MM.1S (cell line): ENCODE results near the gene KCNIP3.

Experiments used
- DNase-seq: peaks from one replicate; pipeline ENCODE4 v3.0.0-alpha.2; 2015
- H2AFZ ChIP-seq: fragments of 300-600 bp; sonication (generic); 2 replicates; pipeline ENCODE4 v1.6.0; 2016; ENCODE audit warnings: antibody characterized with exemption, low read length
- H3F3A ChIP-seq: fragments of 300-600 bp; sonication (generic); 2 replicates; pipeline ENCODE4 v1.6.1; 2016; ENCODE audit warnings: mild to moderate bottlenecking, antibody characterized with exemption, low read length, moderate library complexity, mixed read lengths; ENCODE audit not compliant: insufficient read depth
- H3K27ac ChIP-seq: fragments of 300-600 bp; sonication (generic); 2 replicates; pipeline ENCODE4 v1.5.1; 2016; ENCODE audit warnings: mild to moderate bottlenecking, low read length
- H3K27me3 ChIP-seq: fragments of 300-600 bp; sonication (generic); replicated peaks from 2 replicates; pipeline ENCODE4 v1.6.0; 2016; ENCODE audit warnings: low read length; ENCODE audit not compliant: insufficient read depth
- H3K36me3 ChIP-seq: fragments of 300-600 bp; sonication (generic); replicated peaks from 2 replicates; pipeline ENCODE4 v1.6.1; 2016; ENCODE audit warnings: mild to moderate bottlenecking, low read length, mixed read lengths; ENCODE audit not compliant: insufficient read depth
- H3K4me1 ChIP-seq: fragments of 300-600 bp; sonication (generic); 2 replicates; pipeline ENCODE4 v1.6.1; 2016; ENCODE audit warnings: low read length, mixed read lengths
- H3K4me2 ChIP-seq: fragments of 300-600 bp; sonication (generic); 2 replicates; pipeline ENCODE4 v1.6.0; 2016; ENCODE audit warnings: low read depth, low read length
- H3K4me3 ChIP-seq: fragments of 300-600 bp; sonication (generic); 2 replicates; pipeline ENCODE4 v1.5.1; 2016; ENCODE audit warnings: low read length, mixed read lengths
- H3K79me2 ChIP-seq: fragments of 300-600 bp; sonication (generic); 2 replicates; pipeline ENCODE4 v1.6.1; 2016; ENCODE audit warnings: mixed run types, low read length, mixed read lengths
- H3K9ac ChIP-seq: fragments of 300-600 bp; sonication (generic); 2 replicates; pipeline ENCODE4 v1.6.1; 2016; ENCODE audit warnings: low read length, mixed read lengths
- H3K9me2 ChIP-seq: fragments of 300-600 bp; sonication (generic); replicated peaks from 2 replicates; pipeline ENCODE4 v1.6.1; 2016; ENCODE audit warnings: mild to moderate bottlenecking, low read length, mixed read lengths; ENCODE audit not compliant: insufficient read depth
- H3K9me3 ChIP-seq: fragments of 300-600 bp; sonication (generic); replicated peaks from 2 replicates; pipeline ENCODE4 v1.6.1; 2016; ENCODE audit warnings: mild to moderate bottlenecking, low read length, mixed read lengths; ENCODE audit not compliant: insufficient read depth
- H4K20me1 ChIP-seq: fragments of 300-600 bp; sonication (generic); 2 replicates; pipeline ENCODE4 v1.6.1; 2016; ENCODE audit warnings: mild to moderate bottlenecking, low read length, moderate library complexity, mixed read lengths; ENCODE audit not compliant: insufficient read depth
- EZH2 ChIP-seq: fragments of 300-600 bp; sonication (generic); optimal IDR thresholded peaks from 2 replicates; pipeline ENCODE3; 2017; ENCODE audit warnings: low read depth, mild to moderate bottlenecking, antibody characterized with exemption, low read length, mixed read lengths
- EZH2phosphoT487 ChIP-seq: fragments of 300-600 bp; sonication (generic); IDR thresholded peaks from 2 replicates; pipeline ENCODE4 v1.6.1; 2018; ENCODE audit warnings: antibody characterized with exemption, low read length
- TF ChIP-seq, protein P1 (sequence below): fragments of 300-600 bp; sonication (generic); IDR thresholded peaks from 2 replicates; pipeline ENCODE4 v1.5.1; 2016; ENCODE audit warnings: antibody characterized with exemption, low read length, mixed read lengths

The KCNIP3 gene

DNA sequence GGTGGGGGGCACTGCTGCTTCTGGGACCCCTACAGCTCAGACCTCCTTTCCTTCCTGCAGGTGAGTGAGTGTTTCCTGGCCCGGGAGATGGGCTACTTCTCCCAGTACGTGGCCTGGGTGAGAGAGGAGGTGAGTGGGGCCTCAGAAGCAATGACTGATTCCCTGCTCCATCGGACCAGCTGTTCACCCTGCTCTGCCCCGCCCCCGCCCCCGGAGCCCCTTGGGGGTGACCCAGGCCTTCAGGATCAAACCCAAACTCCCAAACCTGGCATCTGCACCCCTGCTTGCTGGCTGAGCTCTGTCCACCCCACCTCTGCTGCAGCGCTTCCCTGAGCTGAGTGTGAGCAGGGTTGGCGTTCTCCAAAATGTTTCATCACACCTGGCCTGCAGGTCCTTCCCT lies 9.8 kb upstream of the KCNIP3 start:
- no peaks in the 10 kb centered on the region for H3F3A ChIP-seq
- no peak overlapping the region for H3K4me2 ChIP-seq
- H4K20me1 ChIP-seq: no peaks in the 10 kb centered on the region
- H3K9me3 ChIP-seq: no peaks in the 10 kb centered on the region
- no peak overlapping the region for H3K9ac ChIP-seq
- no peaks in the 10 kb centered on the region for H3K27me3 ChIP-seq
- H3K4me3 ChIP-seq: no peak overlapping the region
- DNase-seq: no peak
- no peaks in the 10 kb centered on the region for H3K9me2 ChIP-seq
- no peak for TF ChIP-seq EZH2phosphoT487
- TF ChIP-seq EZH2: no peak
- TF ChIP-seq, protein P1, sequence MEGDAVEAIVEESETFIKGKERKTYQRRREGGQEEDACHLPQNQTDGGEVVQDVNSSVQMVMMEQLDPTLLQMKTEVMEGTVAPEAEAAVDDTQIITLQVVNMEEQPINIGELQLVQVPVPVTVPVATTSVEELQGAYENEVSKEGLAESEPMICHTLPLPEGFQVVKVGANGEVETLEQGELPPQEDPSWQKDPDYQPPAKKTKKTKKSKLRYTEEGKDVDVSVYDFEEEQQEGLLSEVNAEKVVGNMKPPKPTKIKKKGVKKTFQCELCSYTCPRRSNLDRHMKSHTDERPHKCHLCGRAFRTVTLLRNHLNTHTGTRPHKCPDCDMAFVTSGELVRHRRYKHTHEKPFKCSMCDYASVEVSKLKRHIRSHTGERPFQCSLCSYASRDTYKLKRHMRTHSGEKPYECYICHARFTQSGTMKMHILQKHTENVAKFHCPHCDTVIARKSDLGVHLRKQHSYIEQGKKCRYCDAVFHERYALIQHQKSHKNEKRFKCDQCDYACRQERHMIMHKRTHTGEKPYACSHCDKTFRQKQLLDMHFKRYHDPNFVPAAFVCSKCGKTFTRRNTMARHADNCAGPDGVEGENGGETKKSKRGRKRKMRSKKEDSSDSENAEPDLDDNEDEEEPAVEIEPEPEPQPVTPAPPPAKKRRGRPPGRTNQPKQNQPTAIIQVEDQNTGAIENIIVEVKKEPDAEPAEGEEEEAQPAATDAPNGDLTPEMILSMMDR: no peak
- H3K79me2 ChIP-seq: no peaks in the 10 kb centered on the region
- H3K27ac ChIP-seq: no peak overlapping the region
- no peaks in the 10 kb centered on the region for H3K4me1 ChIP-seq
- H3K36me3 ChIP-seq: no peaks in the 10 kb centered on the region
- no peak overlapping the region for H2AFZ ChIP-seq

DNA sequence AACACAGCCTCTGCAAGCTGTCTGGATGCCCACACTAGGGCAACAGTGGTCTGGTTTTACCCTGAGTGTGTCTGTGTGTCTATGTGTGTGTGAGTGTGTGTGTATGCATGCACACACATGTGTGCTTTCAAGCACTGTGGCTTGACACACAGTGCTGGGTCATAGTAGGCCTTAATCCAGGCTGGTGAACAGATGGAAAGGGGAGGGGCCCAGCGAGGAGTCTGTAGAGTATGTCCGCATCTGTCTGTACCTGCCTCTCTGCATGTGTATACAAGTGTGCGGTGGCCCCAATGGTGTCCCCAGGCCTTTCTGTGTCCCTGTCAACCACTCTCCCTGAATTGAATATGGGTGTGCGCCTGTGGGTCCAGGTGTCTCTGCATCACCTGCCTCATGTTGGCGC lies 9.3 kb upstream of the KCNIP3 start:
- H3K27me3 ChIP-seq: no peaks in the 10 kb centered on the region
- TF ChIP-seq, protein P1: no peak
- TF ChIP-seq EZH2 (no peak), EZH2phosphoT487 (no peak)
- no peaks in the 10 kb centered on the region for H3K9me3 ChIP-seq
- no peak for DNase-seq
- H3K4me2 ChIP-seq: no peak overlapping the region
- no peak overlapping the region for H3K4me3 ChIP-seq
- H3K36me3 ChIP-seq: no peaks in the 10 kb centered on the region
- H3K27ac ChIP-seq: no peak overlapping the region
- no peaks in the 10 kb centered on the region for H4K20me1 ChIP-seq
- no peaks in the 10 kb centered on the region for H3F3A ChIP-seq
- H2AFZ ChIP-seq: no peak overlapping the region
- no peak overlapping the region for H3K9ac ChIP-seq
- H3K9me2 ChIP-seq: no peaks in the 10 kb centered on the region
- H3K79me2 ChIP-seq: no peaks in the 10 kb centered on the region
- no peaks in the 10 kb centered on the region for H3K4me1 ChIP-seq

DNA sequence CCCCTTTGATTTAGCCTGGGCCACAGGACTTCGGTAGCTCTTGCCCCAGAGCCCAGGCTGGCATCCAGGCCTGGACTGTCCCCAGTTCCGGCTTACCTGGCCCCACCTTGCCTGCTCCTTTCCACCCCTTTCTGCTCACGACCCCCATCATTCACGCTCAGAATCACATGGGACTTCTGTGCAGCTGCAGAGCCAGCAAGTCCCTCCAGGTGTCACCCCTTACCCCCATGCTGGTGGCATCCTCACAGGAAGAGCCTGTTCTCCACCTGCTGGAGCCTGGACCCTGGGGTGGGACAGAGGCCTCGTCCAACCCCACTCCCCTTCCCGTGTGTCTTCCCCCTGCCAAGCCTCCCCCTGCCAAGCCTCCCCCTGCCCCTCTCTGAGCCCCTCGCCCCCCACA lies 7.9 kb upstream of the KCNIP3 start:
- H3K9ac ChIP-seq: no peak overlapping the region
- H3K9me3 ChIP-seq: no peaks in the 10 kb centered on the region
- no peak for DNase-seq
- no peaks in the 10 kb centered on the region for H3F3A ChIP-seq
- H3K27me3 ChIP-seq: no peaks in the 10 kb centered on the region
- H3K27ac ChIP-seq: no peak overlapping the region
- no peaks in the 10 kb centered on the region for H3K9me2 ChIP-seq
- no peaks in the 10 kb centered on the region for H3K79me2 ChIP-seq
- no peaks in the 10 kb centered on the region for H4K20me1 ChIP-seq
- TF ChIP-seq EZH2phosphoT487 (no peak), EZH2 (no peak)
- TF ChIP-seq, protein P1: no peak
- H3K4me1 ChIP-seq: no peaks in the 10 kb centered on the region
- no peak overlapping the region for H3K4me3 ChIP-seq
- H2AFZ ChIP-seq: no peak overlapping the region
- no peak overlapping the region for H3K4me2 ChIP-seq
- no peaks in the 10 kb centered on the region for H3K36me3 ChIP-seq
